ENCODE results near the gene DAPK1.

The DAPK1 gene

DNA sequence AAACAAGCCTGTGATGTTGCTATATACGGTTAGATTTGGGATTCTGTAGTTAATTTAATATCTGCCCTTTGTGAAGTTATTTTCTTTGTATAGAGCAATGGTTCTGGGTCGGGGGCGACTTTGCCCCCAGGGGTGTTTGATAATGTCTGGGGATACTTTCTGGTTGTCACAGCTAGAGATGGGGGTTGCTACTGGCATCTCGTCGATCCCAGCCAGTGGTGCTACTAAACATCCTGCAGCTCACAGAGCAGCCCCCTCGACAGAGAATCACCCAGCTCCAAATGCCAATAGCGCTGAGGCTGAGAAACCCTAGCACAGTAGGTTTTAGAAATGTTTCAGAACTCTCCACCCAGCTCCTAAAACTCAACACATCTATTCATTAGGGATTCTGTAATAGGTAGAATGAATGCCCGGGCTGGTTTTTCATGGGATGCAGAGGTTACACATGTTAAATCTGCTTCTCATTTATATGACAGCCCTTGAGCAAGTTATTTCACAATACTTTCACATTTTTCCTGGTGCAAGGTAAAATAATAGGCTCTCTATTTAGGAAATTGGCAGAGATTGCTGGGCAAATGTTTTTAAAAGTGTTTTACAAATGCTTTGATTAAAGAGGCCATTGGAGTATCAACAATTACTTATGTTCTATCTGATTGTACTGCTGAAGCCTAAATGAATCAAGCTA is 153.1 kb downstream of the DAPK1 start:
- no peak for DNase-seq

DNA sequence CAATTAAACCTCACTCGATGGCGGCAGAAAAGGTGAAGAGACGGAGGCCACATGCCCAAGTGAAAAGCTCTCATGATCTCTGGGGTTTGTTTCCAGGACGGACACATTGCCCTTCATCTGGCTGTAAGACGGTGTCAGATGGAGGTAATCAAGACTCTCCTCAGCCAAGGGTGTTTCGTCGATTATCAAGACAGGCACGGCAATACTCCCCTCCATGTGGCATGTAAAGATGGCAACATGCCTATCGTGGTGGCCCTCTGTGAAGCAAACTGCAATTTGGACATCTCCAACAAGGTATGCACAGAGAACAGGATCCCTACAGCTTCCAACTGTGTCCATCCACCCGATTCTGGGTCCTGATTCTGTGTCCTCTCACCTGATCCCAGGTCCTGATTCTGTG is 153.8 kb downstream of the DAPK1 start:
- DNase-seq, result no peak

DNA sequence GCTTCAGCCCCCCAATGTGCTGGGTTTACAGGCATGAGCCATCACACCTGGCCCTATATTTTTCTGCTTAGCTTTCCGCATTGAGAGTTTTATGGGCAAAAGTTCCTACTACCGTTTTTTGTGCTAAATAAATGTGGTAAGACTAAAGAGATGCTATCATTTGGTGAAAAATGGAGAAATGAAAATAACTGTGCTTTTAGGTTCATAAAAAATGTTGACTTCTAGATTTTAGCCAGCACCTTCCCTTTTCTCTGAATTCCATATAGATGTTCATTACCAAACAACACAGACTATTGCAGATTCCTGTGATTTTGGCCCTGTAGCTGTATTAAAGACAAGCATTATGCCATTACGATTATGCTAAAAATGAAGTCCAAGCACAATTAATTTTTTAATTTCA is 156.3 kb downstream of the DAPK1 start:
- DNase-seq, result no peak

DNA sequence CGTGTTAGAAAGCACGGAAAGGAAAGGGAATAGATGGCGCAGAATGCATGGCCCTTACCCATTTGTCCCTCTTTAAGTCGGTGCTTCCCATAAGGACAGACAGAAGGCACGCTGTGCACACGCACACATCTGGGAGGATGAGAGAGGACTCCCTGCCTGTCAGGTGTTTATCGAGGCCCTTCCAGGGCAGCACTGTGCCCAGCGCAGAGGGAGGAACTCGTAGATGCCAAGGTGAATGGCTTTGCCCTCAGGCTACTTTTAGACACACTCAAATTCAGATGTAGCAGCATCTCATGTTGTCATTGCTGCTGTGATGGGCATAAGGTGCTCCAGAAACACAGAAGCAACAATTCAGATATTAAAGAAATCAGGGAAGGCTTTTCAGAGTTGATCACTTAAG is 158.1 kb downstream of the DAPK1 start:
- no peak for DNase-seq

DNA sequence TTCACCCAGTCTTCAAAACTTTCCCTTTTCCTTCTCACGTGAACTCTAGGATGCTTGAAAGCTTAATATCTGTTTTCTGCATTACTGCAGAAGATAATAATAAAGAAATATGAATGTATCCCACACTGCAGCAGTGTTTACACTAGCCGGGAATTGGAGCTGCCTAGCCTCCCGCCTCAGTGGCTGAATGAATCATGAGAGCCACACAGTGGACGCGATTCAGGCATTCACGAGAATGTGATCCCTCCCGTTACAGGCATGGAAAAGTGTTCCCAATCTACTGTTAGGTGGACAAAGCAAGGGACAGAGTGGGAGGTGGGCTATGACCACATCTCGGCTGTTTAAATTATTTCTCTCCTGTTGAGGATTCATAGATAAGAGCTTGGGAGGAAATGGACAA is 158.8 kb downstream of the DAPK1 start:
- DNase-seq, result no peak

DNA sequence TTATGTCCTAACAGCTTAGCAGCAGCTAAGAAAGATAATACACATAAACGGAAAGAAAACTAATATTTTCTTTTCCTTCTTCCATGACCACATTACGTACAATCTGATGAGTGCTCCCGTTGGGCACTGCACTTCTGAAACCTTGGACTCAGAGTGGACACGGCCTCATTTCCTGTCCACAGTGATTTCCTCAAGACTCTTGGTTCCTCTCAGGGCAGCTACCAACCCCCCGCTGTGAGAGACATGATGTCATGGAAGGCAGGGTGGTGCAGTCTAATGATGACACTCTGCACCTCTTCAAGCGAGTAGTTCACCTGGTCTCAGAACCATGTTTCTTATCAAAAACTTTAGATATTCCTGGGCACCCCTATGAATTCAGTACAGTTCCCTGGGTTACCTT is 159.5 kb downstream of the DAPK1 start:
- DNase-seq, result no peak

DNA sequence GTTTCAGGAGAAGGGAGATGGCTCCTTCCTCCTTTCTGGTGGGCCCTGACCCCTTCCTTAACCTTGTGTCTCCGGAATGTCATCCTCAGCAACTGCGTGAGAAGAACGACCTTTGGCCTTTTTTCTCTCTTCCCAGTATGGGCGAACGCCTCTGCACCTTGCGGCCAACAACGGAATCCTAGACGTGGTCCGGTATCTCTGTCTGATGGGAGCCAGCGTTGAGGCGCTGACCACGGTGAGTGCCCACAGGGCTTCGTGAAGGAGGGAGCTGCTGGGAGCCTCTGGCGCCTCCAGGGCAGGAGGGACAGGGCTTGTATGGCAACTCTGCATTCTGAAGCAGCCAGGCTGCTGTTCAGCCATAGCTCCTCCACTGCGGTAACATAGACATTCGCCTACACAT is 160.2 kb downstream of the DAPK1 start:
- DNase-seq, result no peak

DNA sequence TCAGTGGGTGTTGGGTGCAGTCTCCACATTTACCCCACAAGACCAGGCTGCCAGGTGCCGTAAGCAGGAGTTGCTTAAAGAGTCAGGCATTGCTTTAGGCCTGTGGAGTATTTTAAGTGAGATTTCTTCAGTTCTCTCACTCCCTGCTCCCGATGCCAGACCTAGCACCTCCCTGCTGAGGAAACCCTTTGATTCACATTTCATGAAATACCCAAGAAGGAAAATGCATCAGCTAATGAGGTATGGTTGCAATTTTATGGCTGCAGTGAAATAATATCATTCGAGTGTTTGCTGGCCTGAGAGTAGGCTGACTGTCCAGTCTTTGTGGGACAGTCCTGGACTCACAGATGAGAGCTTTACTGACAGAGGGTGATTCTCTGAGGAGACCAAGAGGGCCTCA is 160.8 kb downstream of the DAPK1 start:
- no peak for DNase-seq

DNA sequence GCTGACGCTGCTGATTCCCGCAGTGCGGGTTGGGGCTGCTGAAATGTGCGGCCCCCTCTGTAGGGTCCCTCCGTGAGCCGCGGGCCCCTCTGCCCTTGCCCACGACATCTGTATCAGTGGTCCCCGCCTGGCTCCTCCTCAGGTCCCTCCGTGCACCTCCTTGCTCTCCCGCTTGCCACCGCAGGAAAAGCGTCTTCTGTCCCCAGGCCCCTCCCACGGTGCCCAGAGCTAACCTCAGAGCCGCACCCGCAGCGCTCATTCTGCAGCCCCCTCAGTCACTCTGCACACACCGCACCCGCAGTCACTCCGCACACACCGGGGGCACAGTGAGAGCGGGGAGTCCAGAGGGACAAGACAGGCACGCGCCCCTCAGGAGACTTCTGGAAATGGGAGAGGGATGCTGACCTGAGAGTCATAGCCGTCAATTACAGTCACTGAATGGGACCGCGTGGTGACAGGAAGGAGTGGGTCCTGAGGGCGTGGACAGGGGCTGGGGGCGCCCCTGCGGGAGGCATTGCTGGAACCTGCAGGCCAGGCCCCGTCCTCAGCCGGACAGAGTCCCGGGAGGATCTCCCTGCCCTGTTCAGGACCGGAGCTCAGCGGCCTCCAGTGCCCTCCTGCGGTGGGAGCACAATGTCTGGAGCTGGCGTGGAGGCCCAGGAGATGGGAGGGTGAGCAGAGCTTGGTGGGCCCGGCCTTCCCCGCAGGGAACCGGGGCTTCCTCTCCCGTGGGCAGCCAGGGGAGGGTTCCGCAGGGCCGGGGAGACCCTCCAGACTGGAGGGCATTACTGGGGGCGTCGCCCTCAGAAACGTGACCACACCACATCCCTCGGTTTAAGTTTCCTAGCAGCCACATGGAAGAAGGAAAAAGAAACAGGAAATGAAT is 162.1 kb downstream of the DAPK1 start:
- DNase-seq, result no peak

DNA sequence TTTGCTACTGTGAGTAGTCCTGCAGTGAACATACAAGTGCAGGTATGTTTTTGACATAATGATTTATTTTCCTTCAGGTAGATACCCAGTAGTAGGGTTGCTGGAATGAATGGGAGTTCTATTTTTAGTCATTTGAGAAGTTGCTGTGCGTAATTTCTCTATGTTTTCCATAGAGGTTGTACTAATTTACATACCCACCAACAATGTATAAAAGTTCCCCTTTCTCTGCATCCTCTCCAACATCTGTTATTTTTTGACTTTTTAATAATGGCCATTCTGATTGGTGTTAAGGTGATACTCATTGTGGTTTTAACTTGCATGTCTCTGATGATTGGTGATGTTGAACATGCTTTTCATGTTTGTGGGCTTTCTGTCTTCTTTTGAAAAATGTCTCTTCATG is 163.6 kb downstream of the DAPK1 start:
- DNase-seq, result no peak

DNA sequence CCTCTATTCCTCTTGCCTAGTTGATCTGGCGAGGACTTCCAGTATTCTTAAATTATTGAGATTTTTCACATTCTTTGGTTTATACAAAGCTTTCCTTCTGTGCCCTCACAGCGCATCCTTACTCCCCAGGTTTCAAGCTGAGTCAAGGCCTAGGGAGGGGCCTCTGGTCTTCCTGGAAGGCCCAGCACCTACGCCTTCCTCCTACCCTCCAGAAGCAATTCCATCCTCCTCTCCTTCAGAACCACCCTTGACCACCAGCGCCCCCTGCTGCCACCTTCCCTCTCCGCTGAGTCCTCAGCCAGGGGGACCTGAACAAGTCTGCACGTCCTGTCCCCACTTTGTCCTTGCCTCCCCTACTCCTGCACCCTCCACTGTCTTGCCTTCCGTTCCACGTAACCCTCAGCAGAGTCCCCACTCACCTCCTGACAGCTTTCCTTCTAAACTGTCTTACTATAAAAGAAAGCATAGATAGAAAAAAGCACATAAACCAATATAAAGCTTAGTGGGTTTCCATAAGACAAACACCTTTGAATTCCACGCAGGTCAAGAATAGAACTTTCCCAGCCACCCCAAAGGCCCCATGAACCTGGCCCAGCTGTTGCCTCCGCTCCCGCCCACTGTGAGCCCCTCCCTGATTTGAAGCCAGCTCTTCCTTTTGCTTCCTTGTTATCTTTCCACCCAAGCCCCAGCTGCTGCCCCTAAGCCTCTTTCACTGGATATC is 165.3 kb downstream of the DAPK1 start:
- peak; percentile 34 to 75 for DNase-seq

DNA sequence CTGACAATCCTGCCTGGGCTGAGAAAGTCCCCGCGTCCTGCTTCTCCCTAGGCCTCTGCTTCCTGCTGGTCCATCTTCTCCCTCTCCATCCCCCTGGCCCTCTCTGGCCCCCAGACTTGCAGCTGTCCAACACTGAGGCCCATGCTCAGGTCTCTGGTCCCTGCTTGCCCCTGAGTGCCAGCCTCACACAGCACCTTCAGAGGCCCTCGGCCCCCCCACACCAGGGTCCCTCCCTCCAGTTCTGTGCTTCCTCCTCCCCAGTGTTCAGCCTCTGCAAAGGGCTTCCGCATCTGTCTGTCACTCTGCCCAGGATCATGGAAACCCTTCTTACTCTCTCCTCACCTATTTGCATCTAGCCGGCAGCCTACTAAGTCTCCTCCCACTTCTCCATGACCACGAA is 165.9 kb downstream of the DAPK1 start:
- DNase-seq, result peak in 1 of 2 experiments; percentile 16

DNA sequence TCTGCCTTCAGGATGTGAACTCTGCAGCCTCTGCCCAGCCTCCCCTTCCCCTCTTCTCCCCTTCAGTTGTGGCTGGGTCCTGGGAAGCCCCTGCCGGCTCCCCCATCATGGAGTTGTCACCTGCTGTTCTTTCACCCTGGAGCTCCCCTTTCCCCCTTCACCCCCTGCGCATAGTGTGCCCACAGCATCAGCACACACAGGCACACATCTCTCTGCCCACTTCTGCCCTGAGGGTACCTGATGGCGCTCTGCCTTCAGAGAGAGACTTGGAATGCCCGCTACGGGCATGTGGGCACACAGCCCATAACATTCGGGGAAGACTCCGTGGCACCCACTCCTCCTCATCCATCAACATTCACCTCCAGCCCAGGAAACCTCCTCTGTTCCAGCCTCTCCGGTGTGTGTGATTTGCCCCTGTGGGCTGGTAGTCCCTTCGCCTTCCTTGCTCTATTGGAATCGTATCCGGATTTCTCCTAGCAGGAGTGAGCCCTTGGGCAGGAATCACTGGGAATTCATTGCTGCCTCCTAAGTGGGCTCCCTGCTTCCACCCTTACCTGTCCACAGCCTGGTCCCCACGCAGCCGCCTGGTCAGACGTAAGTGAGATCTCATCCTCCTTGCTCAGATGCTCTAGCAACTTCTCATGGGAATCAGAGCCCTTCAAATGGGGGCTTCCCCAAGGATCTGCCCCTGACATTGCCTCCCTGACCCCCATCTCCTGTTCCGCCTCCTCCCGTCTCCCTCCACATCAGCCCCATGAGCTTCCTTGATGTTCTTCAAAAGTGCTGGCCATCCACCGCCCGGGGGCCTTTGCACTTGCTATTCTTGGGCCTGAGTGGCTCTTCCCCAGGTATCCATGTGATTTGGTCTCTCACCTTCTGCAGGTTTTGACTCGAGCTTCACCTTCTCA is 166.7 kb downstream of the DAPK1 start:
- DNase-seq, result no peak

DNA sequence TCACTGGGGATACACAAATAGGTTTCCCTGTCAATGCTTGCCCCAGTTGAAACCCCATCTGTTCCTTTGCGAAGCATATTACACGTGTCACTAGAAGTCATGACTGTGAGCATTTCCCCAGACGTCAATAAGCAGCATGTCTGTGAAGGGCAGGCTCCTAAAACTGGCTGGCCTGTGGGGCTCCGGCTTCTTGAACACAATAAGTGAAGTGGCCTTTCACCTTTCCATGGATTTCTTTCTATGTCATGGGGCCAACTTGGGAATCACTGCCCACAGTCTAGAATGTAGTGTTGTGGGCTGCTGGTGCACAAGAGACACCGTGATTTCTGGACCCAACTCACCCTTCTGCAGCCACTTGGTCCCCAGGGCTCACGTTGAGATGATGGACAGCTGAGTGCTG is 167.8 kb downstream of the DAPK1 start:
- DNase-seq, result no peak

DNA sequence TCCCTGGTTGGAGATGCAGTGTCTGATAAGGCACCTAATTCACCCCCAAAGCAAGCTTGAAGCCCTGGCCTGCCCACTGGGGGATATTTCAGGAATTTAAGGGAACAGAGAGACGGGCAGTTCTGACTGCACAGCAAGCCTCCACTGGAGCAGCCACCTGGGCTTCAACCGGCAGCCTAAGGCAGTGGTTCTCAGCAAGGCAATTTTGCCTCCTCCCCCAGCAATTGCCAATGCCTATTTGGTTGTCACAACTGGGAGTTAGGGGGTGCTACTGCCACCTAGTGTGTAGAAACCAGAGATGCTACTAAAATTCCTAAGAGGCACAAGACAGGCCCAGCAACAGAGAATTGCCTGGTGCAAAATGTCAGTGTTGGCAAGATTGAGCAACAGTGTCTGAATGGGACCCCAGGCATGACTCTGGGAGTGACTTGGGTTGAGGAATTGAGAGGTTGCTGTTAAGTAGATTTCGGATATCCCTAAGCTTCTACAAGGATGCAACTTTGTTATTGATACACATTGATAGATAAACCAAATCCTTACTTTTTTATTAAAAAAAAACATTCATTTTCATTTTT is 169.6 kb downstream of the DAPK1 start:
- peak; percentile 15 to 19 for DNase-seq

DNA sequence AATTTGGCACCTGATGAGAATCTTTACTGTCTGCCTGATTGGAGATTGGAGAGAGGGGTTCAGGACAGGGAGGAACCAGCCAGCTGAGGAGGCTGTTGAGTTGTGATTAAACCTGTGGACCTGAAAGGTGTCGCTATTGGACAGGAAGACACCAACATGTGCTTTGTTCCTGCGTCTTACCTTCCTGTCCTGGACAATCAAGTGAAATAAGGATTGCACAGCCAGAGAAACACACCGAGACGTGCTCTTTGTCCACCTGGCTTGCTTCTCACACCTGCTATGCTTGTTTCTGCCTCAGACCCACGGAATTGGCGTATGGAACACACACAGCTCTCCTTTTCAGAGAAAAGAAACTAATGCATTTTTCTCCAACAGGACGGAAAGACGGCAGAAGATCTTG is 170.6 kb downstream of the DAPK1 start:
- no peak for DNase-seq

DNA sequence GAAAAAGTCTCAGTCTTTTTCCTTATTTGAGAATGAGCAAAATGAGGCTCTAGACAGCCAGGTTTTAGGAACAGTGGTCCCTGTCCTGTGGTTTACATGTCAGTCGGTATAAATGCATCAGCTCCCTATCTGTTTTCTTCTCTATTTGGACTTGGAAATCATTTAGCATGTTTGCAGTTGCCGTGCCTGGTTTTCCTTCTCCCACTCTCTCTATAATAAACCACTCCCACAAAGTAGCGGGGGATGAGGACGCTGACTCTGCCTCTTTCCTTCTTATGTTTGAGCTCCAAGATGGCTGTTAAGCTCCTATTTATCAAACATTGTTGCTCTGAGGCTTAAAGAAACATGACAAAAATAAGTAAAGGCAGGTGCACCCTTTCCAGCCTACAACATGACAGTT is 171.1 kb downstream of the DAPK1 start:
- no peak for DNase-seq

DNA sequence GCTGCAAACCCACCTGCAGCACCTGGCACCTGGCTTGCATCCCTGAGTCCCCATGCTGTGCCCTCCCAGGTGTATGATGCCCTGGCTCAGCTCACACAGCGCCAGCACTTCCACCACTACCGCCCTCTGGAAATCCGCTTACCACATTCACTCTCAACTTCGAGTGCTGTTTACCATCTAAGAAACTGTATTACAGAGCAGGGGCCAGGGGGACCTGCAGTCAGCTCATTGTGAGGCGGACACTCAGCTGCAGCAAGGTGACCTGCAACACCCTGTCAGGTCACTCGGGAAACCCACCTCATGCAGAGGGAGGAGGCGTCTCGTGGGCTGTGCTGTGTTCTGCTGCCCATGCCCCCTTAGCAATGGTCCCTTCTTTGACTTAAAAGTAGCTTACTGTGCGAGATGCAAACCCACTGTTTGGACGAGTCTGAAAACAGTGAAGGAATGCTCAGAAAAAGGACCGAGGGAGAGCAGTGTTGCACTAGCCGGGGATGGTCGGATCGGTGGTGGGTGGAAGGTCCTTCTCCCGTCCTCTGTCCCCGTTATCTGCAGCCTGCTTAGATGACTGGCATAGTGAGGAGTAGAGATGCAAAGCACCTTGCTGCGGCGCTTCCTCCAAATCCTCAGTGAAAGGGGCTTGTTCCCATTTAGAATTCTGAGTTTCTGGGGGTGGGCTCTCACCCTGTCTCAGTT is 173.1 kb downstream of the DAPK1 start:
- no peak for DNase-seq

DNA sequence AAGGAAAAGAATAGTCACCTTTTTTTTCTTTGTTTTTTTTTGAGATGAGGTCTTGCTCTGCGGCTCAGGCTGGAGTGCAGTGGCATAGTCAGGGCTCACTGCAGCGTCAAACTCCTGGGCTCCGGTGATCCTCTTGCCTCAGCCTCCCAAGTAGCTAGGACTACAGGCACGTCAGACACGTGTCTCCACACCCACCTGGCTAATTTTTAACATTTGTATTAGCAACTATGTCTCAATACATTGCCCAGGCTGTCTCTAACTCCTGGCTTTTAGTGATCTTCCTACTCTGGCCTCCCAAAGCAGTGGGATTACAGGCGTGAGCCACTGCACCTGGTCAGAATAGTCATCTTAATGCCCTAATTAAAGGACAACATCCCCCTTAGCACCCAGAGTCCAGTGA is 173.8 kb downstream of the DAPK1 start:
- no peak for DNase-seq

DNA sequence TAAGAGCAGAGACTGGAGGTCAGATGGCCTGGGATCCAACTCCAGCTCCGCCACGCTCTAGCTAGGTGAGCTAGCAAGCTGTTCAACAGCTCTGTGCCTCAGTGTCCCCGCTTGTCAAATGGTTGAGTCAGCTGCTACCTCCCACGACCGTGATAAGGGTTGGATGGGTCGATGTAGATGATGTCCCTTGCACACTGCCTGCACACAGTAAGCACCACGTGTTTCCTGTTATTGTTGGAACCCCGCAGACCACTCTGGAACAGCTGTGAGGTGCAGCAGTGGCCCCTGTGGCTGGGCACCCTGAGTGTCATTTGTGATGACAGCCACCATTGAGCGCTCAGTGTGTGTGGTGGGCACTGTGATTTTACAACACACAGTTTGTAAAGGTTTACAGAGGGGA is 174.3 kb downstream of the DAPK1 start:
- DNase-seq, result no peak

DNA sequence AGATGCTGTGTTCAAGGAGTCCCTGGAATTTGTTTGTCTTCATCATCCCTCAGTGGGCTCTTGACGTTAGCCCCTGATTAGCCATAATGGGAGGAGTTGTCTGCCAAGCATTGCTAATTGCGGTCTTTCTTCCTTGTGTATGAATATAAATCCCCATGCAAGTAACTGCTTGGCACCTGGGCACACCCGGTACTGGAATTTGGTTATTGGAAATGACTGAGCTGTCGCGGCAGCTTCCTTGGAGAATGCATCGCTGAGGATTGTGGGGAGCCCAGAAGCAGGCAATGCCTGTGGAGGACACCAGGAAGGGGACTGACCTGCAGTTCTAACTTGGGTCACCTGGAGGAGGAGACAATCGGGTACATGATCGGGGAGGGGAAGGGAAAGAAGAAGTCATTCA is 174.9 kb downstream of the DAPK1 start:
- DNase-seq, result no peak
